DOHH2 (cell line): Measurements from ENCODE around the gene KRT6B.
A peak's percentile ranks its signal among the peaks of the same experiment; 100 is the strongest.
"Not testable (repeated sequence)": the region's sequence is repeated elsewhere in the genome, so short reads cannot be mapped to it uniquely, and the experiment has no call there.

Source experiments
- H3F3A ChIP-seq: fragments of 200-600 bp; sonication (generic), shearing (Covaris generic); 2 replicates; pipeline ENCODE4 v1.6.0; 2016; ENCODE audit warnings: antibody characterized with exemption, mild to moderate bottlenecking; ENCODE audit not compliant: control insufficient read depth, insufficient read depth
- H3K27ac ChIP-seq: fragments of 200-600 bp; sonication (generic); 2 replicates; pipeline ENCODE4 v1.5.1; 2014; ENCODE audit warnings: low read depth, mild to moderate bottlenecking, low read length, moderate library complexity
- H3K27me3 ChIP-seq: fragments of 200-600 bp; sonication (generic); 2 replicates; pipeline ENCODE4 v1.6.1; 2014; ENCODE audit warnings: mild to moderate bottlenecking, low read length, mixed read lengths; ENCODE audit not compliant: control insufficient read depth
- H3K36me3 ChIP-seq: fragments of 200-600 bp; sonication (generic); 2 replicates; pipeline ENCODE4 v1.6.1; 2014; ENCODE audit warnings: mild to moderate bottlenecking, low read length, moderate library complexity, mixed read lengths; ENCODE audit not compliant: control insufficient read depth
- H3K4me1 ChIP-seq: fragments of 200-600 bp; sonication (generic); 2 replicates; pipeline ENCODE4 v1.6.1; 2014; ENCODE audit warnings: mild to moderate bottlenecking, low read length, mixed read lengths; ENCODE audit not compliant: control insufficient read depth
- H3K4me2 ChIP-seq: fragments of 200-600 bp; sonication (generic); 2 replicates; pipeline ENCODE4 v1.6.0; 2014; ENCODE audit warnings: mild to moderate bottlenecking, low read length, moderate library complexity
- H3K4me3 ChIP-seq: fragments of 200-600 bp; sonication (generic); 2 replicates; pipeline ENCODE4 v1.5.1; 2014; ENCODE audit warnings: mild to moderate bottlenecking, low read length, mixed read lengths
- H3K79me2 ChIP-seq: fragments of 200-600 bp; sonication (generic); 2 replicates; pipeline ENCODE4 v1.6.1; 2014; ENCODE audit warnings: mild to moderate bottlenecking, low read length, mixed read lengths; ENCODE audit not compliant: control insufficient read depth
- H3K9me2 ChIP-seq: fragments of 200-600 bp; sonication (generic); replicated peaks from 2 replicates; pipeline ENCODE4 v1.6.1; 2014; ENCODE audit warnings: mild to moderate bottlenecking, low read length, mixed read lengths; ENCODE audit not compliant: control insufficient read depth
- H3K9me3 ChIP-seq: fragments of 200-600 bp; sonication (generic); 2 replicates; pipeline ENCODE4 v1.6.1; 2014; ENCODE audit warnings: antibody characterized with exemption, low read length, mixed read lengths; ENCODE audit not compliant: control insufficient read depth, insufficient read depth
- H4K20me1 ChIP-seq: fragments of 200-600 bp; sonication (generic); 2 replicates; pipeline ENCODE4 v1.6.0; 2014; ENCODE audit warnings: low read depth, mild to moderate bottlenecking, antibody characterized with exemption, low read length, moderate library complexity; ENCODE audit not compliant: control insufficient read depth, insufficient read depth
- EZH2phosphoT487 ChIP-seq: fragments of 200-600 bp; sonication (generic); IDR thresholded peaks from 2 replicates; pipeline ENCODE4 v1.6.1; 2017; ENCODE audit warnings: borderline replicate concordance, mild to moderate bottlenecking, antibody characterized with exemption, low read length, moderate library complexity, mixed read lengths
- TF ChIP-seq, protein P1 (sequence below): fragments of 200-600 bp; sonication (generic); IDR thresholded peaks from one replicate; pipeline ENCODE4 v1.5.1; 2014; ENCODE audit warnings: antibody characterized with exemption, mild to moderate bottlenecking, low read depth, low read length; ENCODE audit not compliant: poor library complexity, severe bottlenecking

The KRT6B gene

DNA sequence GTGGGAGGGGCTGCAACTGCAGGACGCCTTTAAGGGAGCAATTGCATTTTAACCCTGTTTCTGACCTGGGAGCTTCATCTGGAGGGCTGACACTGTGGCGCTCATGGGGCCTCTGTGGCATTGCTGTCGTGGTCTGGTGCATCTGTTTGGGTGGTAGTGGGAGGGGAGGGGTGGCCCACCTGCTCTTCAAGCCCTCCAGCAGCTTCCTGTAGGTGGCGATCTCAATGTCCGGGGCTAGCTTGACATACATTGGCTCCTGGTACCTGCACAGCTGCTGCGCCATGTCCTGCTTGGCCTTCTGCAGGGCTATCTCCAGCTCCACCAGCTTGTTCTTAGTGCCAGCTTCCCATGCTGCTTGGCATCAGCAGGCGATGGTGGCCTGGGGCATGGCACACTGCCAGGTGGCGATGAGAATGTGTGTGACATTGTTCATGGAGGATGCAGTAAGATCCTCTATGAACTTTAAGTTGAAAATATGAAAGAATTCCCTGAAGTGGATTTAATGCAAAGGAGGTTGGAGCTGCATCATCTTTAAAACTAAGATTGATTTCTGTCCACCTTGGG lies 38.1 kb downstream of the KRT6B start:
- Histone ChIP-seq H3K9me2 (no peaks in the 10 kb centered on the region), H3K4me1 (no peaks in the 10 kb centered on the region), H3F3A (no peaks in the 10 kb centered on the region), H3K79me2 (no peaks in the 10 kb centered on the region), H3K4me2 (no peak overlapping the region), H3K36me3 (no peaks in the 10 kb centered on the region), H3K27me3 (no peaks in the 10 kb centered on the region), H3K4me3 (no peak overlapping the region), H3K27ac (no peak overlapping the region), H3K9me3 (no peaks in the 10 kb centered on the region), H4K20me1 (no peaks in the 10 kb centered on the region)
- TF ChIP-seq EZH2phosphoT487: no peak
- TF ChIP-seq, protein P1, sequence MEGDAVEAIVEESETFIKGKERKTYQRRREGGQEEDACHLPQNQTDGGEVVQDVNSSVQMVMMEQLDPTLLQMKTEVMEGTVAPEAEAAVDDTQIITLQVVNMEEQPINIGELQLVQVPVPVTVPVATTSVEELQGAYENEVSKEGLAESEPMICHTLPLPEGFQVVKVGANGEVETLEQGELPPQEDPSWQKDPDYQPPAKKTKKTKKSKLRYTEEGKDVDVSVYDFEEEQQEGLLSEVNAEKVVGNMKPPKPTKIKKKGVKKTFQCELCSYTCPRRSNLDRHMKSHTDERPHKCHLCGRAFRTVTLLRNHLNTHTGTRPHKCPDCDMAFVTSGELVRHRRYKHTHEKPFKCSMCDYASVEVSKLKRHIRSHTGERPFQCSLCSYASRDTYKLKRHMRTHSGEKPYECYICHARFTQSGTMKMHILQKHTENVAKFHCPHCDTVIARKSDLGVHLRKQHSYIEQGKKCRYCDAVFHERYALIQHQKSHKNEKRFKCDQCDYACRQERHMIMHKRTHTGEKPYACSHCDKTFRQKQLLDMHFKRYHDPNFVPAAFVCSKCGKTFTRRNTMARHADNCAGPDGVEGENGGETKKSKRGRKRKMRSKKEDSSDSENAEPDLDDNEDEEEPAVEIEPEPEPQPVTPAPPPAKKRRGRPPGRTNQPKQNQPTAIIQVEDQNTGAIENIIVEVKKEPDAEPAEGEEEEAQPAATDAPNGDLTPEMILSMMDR: peak; percentile 40

DNA sequence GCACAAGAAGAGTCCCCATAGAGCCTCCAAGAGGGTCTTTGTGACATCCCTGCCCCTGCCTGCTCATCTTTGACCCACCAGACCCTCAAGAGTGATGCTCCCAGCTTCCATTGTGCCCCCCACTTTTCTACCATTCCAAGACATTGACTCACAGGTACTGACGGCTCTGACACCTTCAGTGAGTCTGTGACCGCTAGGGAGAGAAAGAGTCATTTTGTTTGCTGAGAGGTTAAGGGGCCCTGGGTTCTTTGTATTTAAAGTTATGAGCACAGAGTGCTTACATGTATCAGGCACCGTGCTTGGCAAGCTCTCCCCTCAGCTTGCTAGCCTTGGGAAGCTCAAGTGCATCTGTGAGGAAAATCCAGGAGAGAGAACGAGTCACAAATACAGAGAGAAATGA lies 38.7 kb downstream of the KRT6B start:
- no peaks in the 10 kb centered on the region for H3K36me3 ChIP-seq
- H3K79me2 ChIP-seq: no peaks in the 10 kb centered on the region
- no peak overlapping the region for H3K4me3 ChIP-seq
- no peak overlapping the region for H3K27ac ChIP-seq
- H3K4me2 ChIP-seq: no peak overlapping the region
- H3F3A ChIP-seq: no peaks in the 10 kb centered on the region
- TF ChIP-seq EZH2phosphoT487: no peak
- TF ChIP-seq, protein P1: no peak
- no peaks in the 10 kb centered on the region for H3K9me3 ChIP-seq
- H3K27me3 ChIP-seq: no peaks in the 10 kb centered on the region
- H3K4me1 ChIP-seq: no peaks in the 10 kb centered on the region
- H3K9me2 ChIP-seq: no peaks in the 10 kb centered on the region
- H4K20me1 ChIP-seq: no peaks in the 10 kb centered on the region

DNA sequence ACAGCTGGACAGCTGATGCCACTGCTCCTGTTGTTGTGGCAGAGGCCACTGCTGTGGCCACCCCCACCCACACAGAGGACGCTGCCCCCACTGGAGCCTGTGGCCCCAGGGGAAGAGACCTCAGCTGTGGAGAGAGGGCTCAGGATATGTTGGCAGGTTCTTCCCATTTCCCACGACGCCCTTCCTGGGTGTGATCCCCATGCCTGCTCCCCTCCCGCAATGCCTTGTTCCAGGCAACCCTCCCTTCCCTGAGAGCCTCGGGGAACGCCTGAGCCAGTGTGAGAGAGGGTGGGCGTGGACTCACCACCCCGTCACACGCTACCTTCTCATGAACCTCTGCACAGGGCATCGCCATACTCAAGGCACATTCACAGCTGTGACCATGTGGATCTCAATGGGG lies 40.1 kb downstream of the KRT6B start:
- Histone ChIP-seq H3F3A (no peaks in the 10 kb centered on the region), H3K27me3 (no peaks in the 10 kb centered on the region), H4K20me1 (no peaks in the 10 kb centered on the region), H3K36me3 (no peaks in the 10 kb centered on the region), H3K4me3 (no peak overlapping the region), H3K4me1 (no peaks in the 10 kb centered on the region), H3K9me3 (no peaks in the 10 kb centered on the region), H3K79me2 (no peaks in the 10 kb centered on the region), H3K4me2 (no peak overlapping the region), H3K9me2 (no peaks in the 10 kb centered on the region), H3K27ac (no peak overlapping the region)
- no peak for TF ChIP-seq EZH2phosphoT487
- TF ChIP-seq, protein P1: no peak

DNA sequence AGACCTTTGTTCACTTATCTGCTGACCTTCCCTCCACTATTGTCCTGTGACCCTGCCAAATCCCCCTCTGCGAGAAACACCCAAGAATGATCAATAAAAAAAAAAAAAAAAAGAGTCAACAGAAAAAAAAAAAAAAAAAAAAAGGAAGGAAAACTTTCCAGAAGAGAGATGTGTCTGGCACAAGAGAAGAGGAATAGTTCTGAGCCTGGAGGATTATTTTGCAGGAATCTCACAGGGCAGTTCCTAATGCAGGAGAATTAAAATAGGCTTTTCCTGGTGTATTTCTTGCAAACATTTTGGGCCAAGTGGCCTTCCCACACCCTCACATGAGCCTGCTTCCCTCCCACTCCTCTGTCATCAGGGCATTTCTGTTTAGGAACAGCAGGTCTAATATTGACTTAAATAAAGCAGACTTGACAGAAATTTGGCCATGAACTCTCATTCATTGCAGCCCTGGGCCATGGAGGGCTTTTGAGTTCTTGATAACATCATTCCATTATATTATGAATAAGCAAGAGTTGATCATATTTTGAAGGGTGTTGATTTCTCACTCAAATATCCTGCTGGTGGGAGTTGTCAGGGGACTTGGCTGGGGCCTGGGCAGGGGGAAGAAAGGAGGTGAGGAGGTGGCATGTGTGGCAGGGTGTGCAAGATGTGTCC lies 41.2 kb downstream of the KRT6B start:
- H3K36me3 ChIP-seq, H3K27me3 ChIP-seq, H3K4me3 ChIP-seq, H3K27ac ChIP-seq, H3K4me2 ChIP-seq, H3F3A ChIP-seq, H3K4me1 ChIP-seq, H4K20me1 ChIP-seq, H3K9me2 ChIP-seq, H3K9me3 ChIP-seq, H3K79me2 ChIP-seq: not testable (repeated sequence)
